Activated T-cell treated with anti-CD3 and anti-CD28 coated beads, Interleukin-2, amount 50 U/mL, for 4 hours (primary cell): ENCODE measurements around the gene SLC22A2. TPM values are rescaled to one million over a fixed set of nuclear protein-coding genes. Genes with fewer than 3 reads are reported as not detected.
"Not testable (repeated sequence)": the region's sequence is repeated elsewhere in the genome, so short reads cannot be mapped to it uniquely, and the experiment has no call there.

Source experiments
- ATAC-seq, 2 donors: fragments of 200-7000 bp; cut with Tn5 transposase; one replicate each; pipeline ENCODE4 v1.10.0; 2021
- DNase-seq: peaks from one replicate; pipeline ENCODE4 v3.0.0-alpha.2; 2020
- H3K27me3 Mint-ChIP-seq: one replicate; pipeline ENCODE4 v1.8.0; 2021; ENCODE audit warnings: low read depth, mixed read lengths
- H3K36me3 Mint-ChIP-seq: one replicate; pipeline ENCODE4 v1.8.0; 2022; ENCODE audit warnings: mixed read lengths; ENCODE audit not compliant: insufficient read depth
- H3K4me1 Mint-ChIP-seq: one replicate; pipeline ENCODE4 v1.8.0; 2021; ENCODE audit warnings: low read depth, mixed read lengths
- H3K4me3 Mint-ChIP-seq: one replicate; pipeline ENCODE4 v1.8.0; 2021; ENCODE audit warnings: mild to moderate bottlenecking, moderate library complexity, mixed read lengths
- H3K9me3 Mint-ChIP-seq: one replicate; pipeline ENCODE4 v1.8.0; 2021; ENCODE audit warnings: mixed read lengths
- total RNA-seq, 3 donors: library from RNA; stranded (reverse); gene quantifications; one replicate each; pipeline ENCODE4 v1.2.1, GENCODE V29; 2021

Gene SLC22A2
- total RNA-seq, 3 donors from 2014 or later: not detected

GRCh38 chr6:160248538-160248937 is 10.1 kb downstream of the SLC22A2 start:
- H3K36me3 Mint-ChIP-seq: no peaks in the 10 kb centered on the region
- H3K4me3 Mint-ChIP-seq: no peak overlapping the region
- no peaks in the 10 kb centered on the region for H3K9me3 Mint-ChIP-seq
- ATAC-seq (peak; percentile 53 to 54), DNase-seq (no peak)
- peaks cover 8% of the 10 kb centered on the region for H3K27me3 Mint-ChIP-seq
- no peaks in the 10 kb centered on the region for H3K4me1 Mint-ChIP-seq

- no peak overlapping the region for H3K4me3 Mint-ChIP-seq
- ATAC-seq: no peak
Measured at GRCh38 chr6:160247457-160247883, 11.2 kb downstream of the SLC22A2 start.

DNA sequence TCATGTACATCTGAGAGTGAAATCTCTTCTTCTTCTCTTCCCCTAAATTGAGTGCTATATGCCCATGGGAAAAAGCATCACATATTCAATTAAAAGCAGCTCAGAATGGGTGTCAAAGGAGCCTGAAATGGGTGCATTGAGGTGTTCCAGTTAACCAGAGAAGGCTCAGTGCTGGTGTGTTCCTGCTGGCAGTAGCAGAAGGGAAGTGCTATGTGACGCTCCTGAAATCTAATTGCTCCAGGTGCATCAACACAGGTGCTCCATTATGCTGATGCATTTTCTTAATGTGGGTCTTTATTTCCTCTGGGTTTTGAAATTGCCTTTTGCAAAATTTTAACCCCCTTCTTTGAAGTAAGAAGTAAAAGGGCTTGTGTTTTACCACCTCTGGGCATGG is 17.9 kb downstream of the SLC22A2 start:
- DNase-seq (no peak), ATAC-seq (no peak)
- no peaks in the 10 kb centered on the region for H3K36me3 Mint-ChIP-seq
- H3K4me1 Mint-ChIP-seq: no peaks in the 10 kb centered on the region
- H3K9me3 Mint-ChIP-seq: peaks cover 9% of the 10 kb centered on the region
- H3K4me3 Mint-ChIP-seq: no peak overlapping the region
- peaks cover 6% of the 10 kb centered on the region for H3K27me3 Mint-ChIP-seq

More at GRCh38 chr6:160247457-160247883, 11.2 kb downstream of the SLC22A2 start:
- H3K9me3 Mint-ChIP-seq: no peaks in the 10 kb centered on the region
- H3K4me1 Mint-ChIP-seq: no peaks in the 10 kb centered on the region
- H3K36me3 Mint-ChIP-seq: no peaks in the 10 kb centered on the region
- no peak for DNase-seq
- peaks cover 8% of the 10 kb centered on the region for H3K27me3 Mint-ChIP-seq

GRCh38 chr6:160239929-160240690 is 18.5 kb downstream of the SLC22A2 start:
- ATAC-seq: no peak
- H3K4me1 Mint-ChIP-seq: no peaks in the 10 kb centered on the region
- no peak for DNase-seq
- H3K4me3 Mint-ChIP-seq: no peak overlapping the region
- no peaks in the 10 kb centered on the region for H3K36me3 Mint-ChIP-seq
- H3K9me3 Mint-ChIP-seq: peaks cover 11% of the 10 kb centered on the region
- peaks cover 6% of the 10 kb centered on the region for H3K27me3 Mint-ChIP-seq

- H3K4me3 Mint-ChIP-seq: no peak overlapping the region
- no peak for DNase-seq
Measured at GRCh38 chr6:160238761-160239751, 19.6 kb downstream of the SLC22A2 start.

DNA sequence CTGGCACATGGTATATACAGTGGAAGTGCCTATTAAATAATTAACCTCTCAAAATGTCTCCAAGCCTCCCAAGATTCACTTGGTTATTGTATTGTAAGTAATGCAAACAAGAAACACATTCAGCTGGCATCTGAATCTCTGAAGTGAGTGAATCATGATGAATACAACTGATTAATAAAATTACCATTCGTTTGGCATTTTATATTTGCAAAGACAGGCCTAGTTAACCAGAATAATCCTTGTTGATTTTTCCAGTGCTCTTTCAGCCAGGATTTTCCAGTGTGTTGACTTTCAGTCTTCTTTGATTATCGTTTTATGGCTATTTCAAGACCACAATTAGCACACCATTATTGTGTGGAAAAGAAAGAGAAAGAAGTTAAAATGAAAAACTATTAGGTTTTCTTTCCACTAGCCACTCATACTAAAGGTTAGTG is 20.3 kb downstream of the SLC22A2 start:
- Mint-ChIP-seq H3K9me3 (peaks cover 11% of the 10 kb centered on the region), H3K4me3 (no peak overlapping the region), H3K27me3 (peaks cover 6% of the 10 kb centered on the region), H3K36me3 (no peaks in the 10 kb centered on the region), H3K4me1 (no peaks in the 10 kb centered on the region)
- no peak for ATAC-seq
- DNase-seq: no peak

More at GRCh38 chr6:160238761-160239751, 19.6 kb downstream of the SLC22A2 start:
- H3K9me3 Mint-ChIP-seq: peaks cover 11% of the 10 kb centered on the region
- H3K36me3 Mint-ChIP-seq: no peaks in the 10 kb centered on the region
- H3K27me3 Mint-ChIP-seq: peaks cover 6% of the 10 kb centered on the region
- no peaks in the 10 kb centered on the region for H3K4me1 Mint-ChIP-seq
- no peak for ATAC-seq

DNA sequence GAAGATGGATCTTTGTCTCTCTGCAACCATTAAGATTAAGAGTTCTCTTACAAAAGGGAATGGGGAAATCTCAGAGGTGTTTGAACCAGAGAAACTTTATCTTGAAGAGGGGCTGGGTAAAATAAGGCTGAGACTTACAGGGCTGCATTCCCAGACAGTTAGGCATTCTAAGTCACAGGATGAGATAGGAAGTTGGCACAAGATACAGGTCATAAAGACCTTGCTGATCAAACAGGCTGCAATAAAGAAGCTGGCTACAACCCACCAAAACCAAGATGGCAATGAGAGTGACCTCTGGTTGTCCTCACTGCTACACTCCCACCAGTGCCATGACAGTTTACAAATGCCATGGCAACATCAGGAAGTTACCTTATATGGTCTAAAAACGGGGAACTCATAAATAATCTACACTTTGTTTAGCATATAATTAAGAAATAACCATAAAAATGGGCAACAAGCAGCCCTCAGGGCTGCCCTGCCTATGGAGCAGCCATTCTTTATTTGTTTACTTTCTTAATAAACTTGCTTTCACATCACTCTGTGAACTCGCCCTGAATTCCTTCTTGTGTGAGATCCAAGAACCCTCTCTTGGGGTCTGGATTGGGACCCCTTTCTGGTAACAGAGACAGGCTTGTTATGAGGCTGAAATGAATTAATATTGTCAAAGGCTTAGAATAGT is 20.9 kb downstream of the SLC22A2 start:
- H3K4me3 Mint-ChIP-seq, H3K27me3 Mint-ChIP-seq, H3K36me3 Mint-ChIP-seq, H3K4me1 Mint-ChIP-seq, DNase-seq, ATAC-seq: not testable (repeated sequence)
- peaks cover 11% of the 10 kb centered on the region for H3K9me3 Mint-ChIP-seq

GRCh38 chr6:160236235-160236872 is 22.3 kb downstream of the SLC22A2 start:
- not testable (repeated sequence) for H3K4me1 Mint-ChIP-seq, H3K27me3 Mint-ChIP-seq, DNase-seq, H3K4me3 Mint-ChIP-seq, H3K36me3 Mint-ChIP-seq, ATAC-seq
- peaks cover 11% of the 10 kb centered on the region for H3K9me3 Mint-ChIP-seq

- H3K4me3 Mint-ChIP-seq, DNase-seq, ATAC-seq, H3K36me3 Mint-ChIP-seq, H3K4me1 Mint-ChIP-seq, H3K27me3 Mint-ChIP-seq: not testable (repeated sequence)
- H3K9me3 Mint-ChIP-seq: peaks cover 20% of the 10 kb centered on the region
Measured at GRCh38 chr6:160233950-160234640, 24.5 kb downstream of the SLC22A2 start.

GRCh38 chr6:160227769-160228161 is 30.9 kb downstream of the SLC22A2 start:
- ATAC-seq (no peak), DNase-seq (no peak)
- H3K27me3 Mint-ChIP-seq: peaks cover 10% of the 10 kb centered on the region
- peaks cover 8% of the 10 kb centered on the region for H3K9me3 Mint-ChIP-seq
- no peak overlapping the region for H3K4me3 Mint-ChIP-seq
- H3K36me3 Mint-ChIP-seq: no peaks in the 10 kb centered on the region
- H3K4me1 Mint-ChIP-seq: peaks cover 14% of the 10 kb centered on the region

DNA sequence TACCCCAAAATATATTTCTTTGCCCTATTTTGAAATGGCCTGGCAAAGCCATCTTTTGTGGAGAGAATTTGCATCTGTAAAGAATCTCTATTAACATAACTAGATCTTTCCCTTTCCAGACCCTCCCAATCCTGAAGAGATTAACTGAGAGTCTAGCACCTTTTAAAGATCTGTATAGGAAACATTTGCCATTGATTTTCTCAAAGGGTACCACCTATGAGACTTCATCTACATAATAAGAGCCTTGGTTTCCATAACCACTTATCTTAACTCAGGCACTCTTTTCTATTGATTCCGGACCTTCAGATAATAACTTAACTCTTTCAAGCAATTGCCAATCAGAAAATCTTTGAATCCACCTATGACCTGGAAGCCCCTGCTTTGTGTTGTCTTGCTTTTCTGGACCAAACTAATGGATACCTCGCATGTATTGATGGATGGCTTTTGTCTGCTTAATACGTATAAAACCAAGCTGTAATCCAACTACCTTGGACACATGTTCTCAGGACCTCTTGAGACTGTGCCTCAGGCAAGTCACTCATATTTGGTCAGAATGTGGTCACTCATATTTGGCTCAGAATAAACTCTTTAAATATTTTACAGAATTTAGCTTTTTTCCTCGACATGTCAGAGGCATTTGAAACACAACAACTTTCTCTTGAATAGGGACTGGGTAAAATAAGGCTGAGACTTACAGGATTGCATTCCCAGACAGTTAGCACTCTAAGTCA is 31.4 kb downstream of the SLC22A2 start:
- H3K27me3 Mint-ChIP-seq: peaks cover 10% of the 10 kb centered on the region
- no peaks in the 10 kb centered on the region for H3K36me3 Mint-ChIP-seq
- ATAC-seq: no peak
- DNase-seq: no peak
- peaks cover 14% of the 10 kb centered on the region for H3K4me1 Mint-ChIP-seq
- no peak overlapping the region for H3K4me3 Mint-ChIP-seq
- H3K9me3 Mint-ChIP-seq: peaks cover 8% of the 10 kb centered on the region

DNA sequence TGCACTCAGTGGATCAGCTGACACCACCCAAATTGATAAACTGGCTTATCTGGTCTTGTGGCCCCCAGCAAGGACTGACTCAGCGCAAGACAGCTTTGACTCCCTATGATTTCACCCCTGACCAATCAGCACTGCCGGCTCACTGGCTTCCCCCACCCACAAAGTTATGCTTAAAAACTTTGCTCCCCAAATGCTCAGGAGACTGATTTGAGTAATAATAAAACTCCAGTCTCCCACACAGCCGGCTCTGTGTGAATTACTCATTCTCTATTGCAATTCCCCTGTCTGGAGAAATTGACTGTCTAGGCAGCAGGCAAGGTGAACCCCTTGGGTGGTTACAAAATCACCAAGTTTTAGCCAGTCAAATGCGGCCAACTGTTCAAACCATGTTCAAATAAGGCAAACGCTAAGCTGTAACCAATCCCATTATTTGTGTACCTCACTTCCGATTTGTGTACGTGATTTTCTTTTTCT is 32.5 kb downstream of the SLC22A2 start:
- ATAC-seq (peak; percentile 92 to 95), DNase-seq (no peak)
- peaks cover 8% of the 10 kb centered on the region for H3K9me3 Mint-ChIP-seq
- peaks cover 10% of the 10 kb centered on the region for H3K27me3 Mint-ChIP-seq
- H3K36me3 Mint-ChIP-seq: no peaks in the 10 kb centered on the region
- peaks cover 14% of the 10 kb centered on the region for H3K4me1 Mint-ChIP-seq
- H3K4me3 Mint-ChIP-seq: no peak overlapping the region
